Tibial nerve (tissue), 4 donors: Measurements from ENCODE around the gene ING4.

Experiments
- EP300 ChIP-seq, 2 donors: sonication (generic); formaldehyde crosslinking; IDR thresholded peaks; one replicate each; pipeline ENCODE4 v1.6.1; 2017; ENCODE audit warnings: antibody characterized with exemption in 2 of 2, mild to moderate bottlenecking in 1 of 2
- POLR2A ChIP-seq, 2 donors: fragments of 450-650 bp; IDR thresholded peaks; one replicate each; pipeline ENCODE4 v1.6.1; 2017; ENCODE audit warnings: antibody characterized with exemption in 2 of 2, mild to moderate bottlenecking in 2 of 2, moderate library complexity in 2 of 2
- TF ChIP-seq, protein P1 (sequence below), 5 experiments: fragments of 200-600 bp in 3 of 5; fragments of 450-650 bp in 2 of 5; sonication (generic) in 3 of 5; IDR thresholded peaks; one replicate each; pipeline ENCODE4 v1.5.1; 2016 to 2019; ENCODE audit warnings: antibody characterized with exemption in 5 of 5, mild to moderate bottlenecking in 3 of 5, moderate library complexity in 2 of 5

DNA sequence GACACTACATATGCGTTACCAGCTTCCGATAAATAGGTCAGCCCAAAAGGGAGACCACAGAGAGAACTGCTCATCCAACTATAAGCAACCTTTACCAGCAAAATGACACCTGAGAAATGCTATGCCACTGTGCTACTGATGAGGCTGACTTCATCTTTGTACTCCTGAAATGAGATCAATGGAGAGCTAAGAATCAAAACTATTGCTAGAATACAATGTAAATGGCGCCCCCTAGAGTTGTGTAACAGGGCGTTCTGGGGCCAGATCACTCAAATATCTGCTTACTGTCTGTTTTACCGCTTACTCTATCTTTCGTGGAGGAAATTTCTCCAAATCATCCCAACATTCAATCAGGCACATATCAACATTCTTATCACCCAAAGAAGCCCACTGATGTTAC is 21.7 kb upstream of the ING4 start:
- TF ChIP-seq, protein P1, sequence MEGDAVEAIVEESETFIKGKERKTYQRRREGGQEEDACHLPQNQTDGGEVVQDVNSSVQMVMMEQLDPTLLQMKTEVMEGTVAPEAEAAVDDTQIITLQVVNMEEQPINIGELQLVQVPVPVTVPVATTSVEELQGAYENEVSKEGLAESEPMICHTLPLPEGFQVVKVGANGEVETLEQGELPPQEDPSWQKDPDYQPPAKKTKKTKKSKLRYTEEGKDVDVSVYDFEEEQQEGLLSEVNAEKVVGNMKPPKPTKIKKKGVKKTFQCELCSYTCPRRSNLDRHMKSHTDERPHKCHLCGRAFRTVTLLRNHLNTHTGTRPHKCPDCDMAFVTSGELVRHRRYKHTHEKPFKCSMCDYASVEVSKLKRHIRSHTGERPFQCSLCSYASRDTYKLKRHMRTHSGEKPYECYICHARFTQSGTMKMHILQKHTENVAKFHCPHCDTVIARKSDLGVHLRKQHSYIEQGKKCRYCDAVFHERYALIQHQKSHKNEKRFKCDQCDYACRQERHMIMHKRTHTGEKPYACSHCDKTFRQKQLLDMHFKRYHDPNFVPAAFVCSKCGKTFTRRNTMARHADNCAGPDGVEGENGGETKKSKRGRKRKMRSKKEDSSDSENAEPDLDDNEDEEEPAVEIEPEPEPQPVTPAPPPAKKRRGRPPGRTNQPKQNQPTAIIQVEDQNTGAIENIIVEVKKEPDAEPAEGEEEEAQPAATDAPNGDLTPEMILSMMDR (IDR thresholded peaks at IDR 0.05): peak in 4 of 5 experiments; percentile 15 to 36 (median 24)
- TF ChIP-seq EP300 (IDR thresholded peaks at IDR 0.05) (no peak), POLR2A (IDR thresholded peaks at IDR 0.05) (no peak)
